Stimulated activated CD4-positive, alpha-beta T cell treated with anti-CD3 and anti-CD28 coated beads, Interleukin-2, amount 100 ng/mL, for 24 hours (primary cell): Measurements from ENCODE around the gene RFX2.
"Not testable (repeated sequence)": the region's sequence is repeated elsewhere in the genome, so short reads cannot be mapped to it uniquely, and the experiment has no call there.

Source experiments
- DNase-seq, 2 donors: peaks; one replicate each; pipeline ENCODE4 v3.0.0-alpha.2; 2020

RFX2 gene

GRCh38 chr19:6110360-6110977, at the start of gene RFX2:
Gene RFX2, minus strand, starts transcription at chr19:6110500. Its CDS starts 63,004 bp downstream, at chr19:6047496.
- DNase-seq, result peak; percentile 99

- DNase-seq, result no peak
These were observed 45.7 kb upstream of the RFX2 start for GRCh38 chr19:6156033-6156432.

- no peak for DNase-seq
These were observed 40.0 kb upstream of the RFX2 start for GRCh38 chr19:6150289-6150688.

- DNase-seq, result no peak
These were observed 30.9 kb upstream of the RFX2 start for GRCh38 chr19:6141217-6141616.

- no peak for DNase-seq
These were observed 28.2 kb upstream of the RFX2 start for GRCh38 chr19:6138511-6138910.

GRCh38 chr19:6138066-6138465, 27.8 kb upstream of the RFX2 start:
- DNase-seq, result no peak

GRCh38 chr19:6133231-6133630, 22.9 kb upstream of the RFX2 start:
- DNase-seq, result no peak

- no peak for DNase-seq
These were observed 22.2 kb upstream of the RFX2 start for GRCh38 chr19:6132482-6132881.

GRCh38 chr19:6127716-6128335, 17.5 kb upstream of the RFX2 start:
- no peak for DNase-seq

- no peak for DNase-seq
These were observed 16.2 kb upstream of the RFX2 start for GRCh38 chr19:6126335-6126974.

GRCh38 chr19:6125571-6125989, 15.3 kb upstream of the RFX2 start:
- DNase-seq, result peak; percentile 51 to 65

GRCh38 chr19:6119031-6119430, 8.7 kb upstream of the RFX2 start:
- no peak for DNase-seq

GRCh38 chr19:6118043-6118442, 7.7 kb upstream of the RFX2 start:
- DNase-seq, result no peak

GRCh38 chr19:6117534-6117933, 7.2 kb upstream of the RFX2 start:
- no peak for DNase-seq

- no peak for DNase-seq
These were observed 6.6 kb upstream of the RFX2 start for GRCh38 chr19:6116749-6117430.

GRCh38 chr19:6115992-6116391, 5.7 kb upstream of the RFX2 start:
- DNase-seq, result no peak

- DNase-seq, result no peak
These were observed 3.4 kb upstream of the RFX2 start for GRCh38 chr19:6113616-6114188.

- DNase-seq, result peak in 1 of 2 donors; percentile 26
These were observed 353 bp downstream of the RFX2 start for GRCh38 chr19:6109947-6110346.

GRCh38 chr19:6108721-6109633, 1.3 kb downstream of the RFX2 start:
- DNase-seq, result peak; percentile 61 to 68

GRCh38 chr19:6106643-6107294, 3.5 kb downstream of the RFX2 start:
- not testable (repeated sequence) for DNase-seq

- no peak for DNase-seq
These were observed 4.9 kb downstream of the RFX2 start for GRCh38 chr19:6105444-6105843.

GRCh38 chr19:6103894-6104293, 6.4 kb downstream of the RFX2 start:
- no peak for DNase-seq
